HG02840 (cell line): Measurements from ENCODE around the gene SLC9C2.
"Not testable (repeated sequence)": the region's sequence is repeated elsewhere in the genome, so short reads cannot be mapped to it uniquely, and the experiment has no call there.

Experiments
- ATAC-seq: cut with Tn5 transposase; IDR thresholded peaks from one replicate; pipeline ENCODE4 v1.9.1; 2021; ENCODE audit warnings: mild to moderate bottlenecking, moderate library complexity, moderate number of reproducible peaks; ENCODE audit not compliant: unreplicated experiment, low FRiP score

The SLC9C2 gene

DNA sequence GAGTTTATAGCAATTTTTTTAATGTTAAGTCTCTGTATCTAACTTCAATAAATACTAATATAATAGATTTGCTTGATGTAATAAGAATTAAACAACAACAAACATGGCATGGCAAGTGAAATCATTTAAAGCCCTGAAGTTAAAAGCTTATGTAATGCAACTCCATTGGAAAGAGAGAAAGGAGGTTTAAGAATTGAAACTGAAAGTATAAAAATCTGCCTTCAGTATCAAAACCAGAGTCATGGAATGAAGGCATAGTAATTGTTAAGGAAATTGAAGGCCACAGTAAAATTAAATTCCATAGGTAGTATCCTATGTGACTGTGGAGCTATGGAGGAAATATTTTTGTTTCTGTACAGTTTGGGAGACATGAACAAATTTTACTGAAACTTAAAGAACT lies 70.6 kb downstream of the SLC9C2 start:
- no peak for ATAC-seq

DNA sequence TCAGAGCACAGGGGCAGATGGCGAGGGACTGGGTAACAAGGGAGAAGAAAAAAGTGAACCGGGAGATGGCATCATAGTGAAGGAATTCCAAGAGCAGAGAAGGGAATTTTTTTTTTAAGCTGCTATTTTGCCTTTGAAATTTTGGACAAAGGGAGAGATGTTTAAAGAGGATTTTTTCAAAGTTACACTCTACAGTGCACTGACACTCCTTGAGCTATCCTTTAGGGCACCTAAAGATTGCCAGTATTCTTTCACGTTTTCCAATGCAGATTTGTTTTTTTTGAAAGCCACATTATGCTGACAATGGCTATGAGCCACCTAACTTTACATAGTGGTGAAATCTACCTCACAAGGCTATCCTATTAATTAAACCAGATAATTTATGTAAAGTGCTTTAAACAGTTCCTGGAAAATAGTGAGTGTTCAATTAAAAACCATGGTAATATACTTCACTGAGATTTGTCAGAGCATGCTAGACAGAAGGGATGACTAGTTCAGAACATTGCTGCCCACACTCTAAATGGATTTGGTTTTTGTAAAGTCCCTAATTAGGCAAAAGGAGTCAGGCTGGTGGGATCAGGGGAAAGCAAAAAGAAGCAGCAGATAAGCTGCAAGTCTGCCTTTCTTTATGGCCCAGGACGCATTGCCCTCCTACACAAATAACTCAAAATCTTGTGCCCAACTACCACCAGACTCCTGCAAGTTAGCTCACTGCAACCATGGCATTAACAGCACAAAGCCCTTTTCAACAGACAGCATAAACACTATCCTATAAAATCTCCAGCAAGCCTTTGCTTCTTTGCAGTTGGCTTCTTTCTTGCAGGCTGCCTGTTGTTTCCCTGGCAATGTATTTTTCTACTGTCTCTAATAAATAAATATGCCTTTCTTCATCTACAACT lies 71.8 kb downstream of the SLC9C2 start:
- no peak for ATAC-seq

DNA sequence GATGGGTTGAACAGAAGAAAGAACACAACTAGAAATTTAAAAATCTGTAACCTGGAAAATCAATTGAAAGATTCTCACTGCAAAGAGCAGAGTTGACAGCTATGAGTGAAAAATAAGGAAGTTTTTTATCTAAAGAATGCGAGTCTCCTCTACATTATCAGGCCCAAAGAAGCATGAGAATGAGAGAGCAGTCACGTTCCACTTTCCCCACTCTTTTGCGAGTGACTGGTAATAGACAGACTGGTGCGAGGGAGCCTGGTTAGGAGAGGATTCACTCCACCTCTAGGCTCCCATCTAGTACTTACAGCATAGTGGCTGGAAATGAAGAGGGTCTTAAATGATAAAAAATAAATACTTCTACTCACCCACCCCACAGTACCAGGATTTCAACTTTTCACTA lies 73.8 kb downstream of the SLC9C2 start:
- ATAC-seq = no peak

DNA sequence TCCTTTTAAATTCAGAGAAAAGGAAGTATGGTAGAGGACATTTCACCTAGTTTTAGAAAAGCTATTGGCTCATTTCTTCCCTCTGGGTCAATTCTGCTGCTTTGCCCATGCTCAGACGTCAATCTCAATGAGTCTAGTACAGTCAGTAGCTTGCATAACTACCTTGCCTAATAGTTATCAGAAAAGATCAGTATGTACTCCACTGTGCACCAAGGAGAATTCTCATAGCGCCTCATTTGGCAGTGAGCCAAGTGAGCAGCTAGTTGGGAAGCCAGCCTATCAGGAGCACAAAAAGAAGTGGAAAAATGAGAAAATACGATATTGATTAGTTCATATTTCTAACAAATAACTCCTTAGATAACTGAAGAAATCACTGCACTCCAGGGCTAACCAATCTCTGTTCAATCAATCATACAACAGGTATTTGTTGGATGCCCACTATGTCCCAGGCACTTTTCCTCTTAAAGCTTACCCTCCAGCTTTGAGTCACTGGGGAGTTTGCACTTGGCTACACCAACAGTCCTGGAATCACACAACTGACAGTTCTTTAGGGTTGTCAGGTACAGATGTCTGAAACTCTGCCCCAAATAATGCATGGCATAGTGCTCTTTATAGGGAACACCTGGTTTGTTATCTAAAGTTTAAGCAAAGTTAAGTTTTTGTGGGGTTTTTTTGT lies 75.6 kb downstream of the SLC9C2 start:
- no peak for ATAC-seq

DNA sequence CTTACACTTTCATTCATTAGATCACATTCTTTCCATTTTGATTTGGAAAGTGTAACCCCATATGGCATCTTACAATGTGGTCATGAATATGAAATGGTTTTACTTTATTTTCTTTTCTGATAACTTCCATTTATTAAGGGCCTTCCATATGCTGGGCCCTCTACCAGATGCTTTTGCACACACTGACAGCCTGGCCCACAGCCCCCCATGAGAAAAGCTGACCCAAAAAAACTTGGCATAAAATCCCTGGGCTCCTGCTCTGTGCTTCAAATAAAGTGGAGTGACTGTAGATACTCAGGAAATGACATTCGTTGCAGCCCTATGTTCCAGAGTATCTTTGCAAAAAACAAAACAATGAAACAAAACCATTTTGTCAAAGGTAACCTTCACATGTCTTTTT lies 76.9 kb downstream of the SLC9C2 start:
- ATAC-seq = no peak

DNA sequence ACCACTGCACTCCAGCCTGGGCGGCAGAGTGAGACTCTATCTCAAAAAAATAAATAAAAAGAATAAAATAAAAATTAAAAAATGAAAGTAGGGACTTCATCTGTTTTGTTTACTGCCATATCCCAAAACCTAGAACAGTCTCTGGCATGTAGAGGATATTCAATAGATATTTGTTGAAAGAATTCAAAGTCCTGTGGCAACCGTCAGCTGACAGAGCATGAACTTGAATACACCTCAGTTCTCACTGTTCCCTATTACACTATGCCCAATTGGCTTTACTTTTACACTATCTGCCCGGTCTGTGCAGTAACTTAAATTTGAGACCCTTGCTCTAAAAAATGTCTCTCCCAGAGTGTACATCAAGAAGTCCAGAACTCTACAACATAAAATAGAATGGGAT lies 79.5 kb downstream of the SLC9C2 start:
- no peak for ATAC-seq

DNA sequence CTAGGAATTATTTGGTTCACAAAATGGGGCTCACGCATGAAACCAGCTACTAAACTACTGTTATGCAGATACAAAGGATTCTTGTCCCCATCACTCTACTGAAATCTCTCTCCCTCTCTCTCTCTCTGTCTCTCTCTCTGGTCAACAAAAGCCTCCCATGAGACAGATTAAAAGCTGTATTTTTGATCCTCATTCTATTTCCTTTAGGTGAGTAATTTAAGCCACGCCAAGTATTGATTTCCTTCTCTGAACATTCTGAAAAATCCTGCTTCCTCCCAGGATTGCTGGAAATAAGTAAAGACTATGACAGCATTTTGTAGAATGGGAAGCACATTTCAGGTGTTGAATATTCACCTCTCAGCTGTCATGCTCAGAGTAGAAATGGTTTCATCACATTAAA lies 82.1 kb downstream of the SLC9C2 start:
- ATAC-seq = no peak

DNA sequence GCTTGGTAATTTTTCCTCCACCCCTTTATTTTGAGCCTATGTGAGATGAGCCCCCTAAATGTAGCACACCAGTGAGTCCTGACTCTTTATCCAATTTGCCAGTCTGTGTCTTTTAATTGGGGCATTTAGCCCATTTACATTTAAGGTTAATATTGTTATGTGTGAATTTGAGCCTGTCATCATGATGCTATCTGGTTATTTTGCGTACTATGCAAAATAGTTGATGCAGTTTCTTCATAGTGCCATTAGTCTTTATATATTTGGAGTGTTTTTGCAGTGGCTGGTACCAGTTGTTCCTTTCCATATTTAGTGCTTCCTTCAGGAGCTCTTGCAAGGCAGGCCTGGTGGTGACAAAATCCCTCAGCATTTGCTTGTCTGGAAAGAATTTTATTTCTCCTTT lies 88.4 kb downstream of the SLC9C2 start:
- not testable (repeated sequence) for ATAC-seq

DNA sequence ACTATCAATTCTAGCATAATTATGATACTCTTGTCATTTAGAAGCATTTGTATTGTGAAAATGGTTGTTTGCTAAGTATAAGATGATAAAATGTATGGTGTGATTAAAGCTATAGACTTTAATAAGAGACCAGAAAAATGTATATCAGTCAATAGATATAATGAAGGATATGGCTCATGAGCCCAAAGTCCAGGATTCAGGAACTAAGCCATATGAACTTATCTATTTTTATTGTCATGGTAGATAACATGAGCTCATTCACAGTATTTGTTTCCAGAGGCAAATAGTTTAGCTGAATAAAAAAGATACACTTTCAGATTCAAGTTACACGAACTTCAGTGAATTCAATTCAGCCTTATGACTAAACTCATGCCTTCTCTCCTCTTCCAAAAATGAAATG lies 93.1 kb downstream of the SLC9C2 start:
- no peak for ATAC-seq

DNA sequence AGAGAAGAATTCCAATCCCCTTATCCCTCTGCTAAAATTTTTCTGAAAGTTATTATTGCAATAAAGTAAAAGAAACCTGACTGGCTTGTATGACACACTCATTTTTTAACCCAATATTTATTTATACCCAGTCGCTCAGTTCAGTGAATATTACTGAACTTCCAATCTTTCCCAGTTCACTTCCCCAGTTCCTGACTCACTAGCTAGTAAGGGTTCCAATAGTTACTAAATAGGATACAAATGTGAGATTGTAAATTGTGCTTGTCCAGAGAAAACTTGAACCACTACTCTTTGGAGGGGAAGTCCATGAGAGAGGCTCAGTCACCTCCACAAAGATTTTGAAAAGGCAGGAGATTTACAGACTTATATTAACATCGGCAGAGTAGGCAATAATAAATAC lies 94.3 kb downstream of the SLC9C2 start:
- no peak for ATAC-seq

DNA sequence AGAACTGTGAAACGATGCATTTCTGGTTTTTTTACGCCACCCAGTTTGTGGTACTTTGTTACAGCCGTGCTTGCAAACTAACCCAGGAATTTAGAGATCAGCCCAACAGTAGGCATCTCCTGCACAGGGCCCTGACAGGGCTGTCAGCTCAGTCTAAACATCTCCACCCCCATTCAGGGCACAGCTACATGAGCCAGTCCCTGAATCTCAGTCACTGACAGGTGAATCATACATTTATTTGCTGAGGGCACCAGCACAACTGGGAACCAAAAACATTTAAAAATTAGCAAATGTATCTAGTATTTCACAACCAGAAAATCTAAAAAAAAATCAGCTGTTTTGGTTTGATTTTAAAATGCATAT lies 95.0 kb downstream of the SLC9C2 start:
- ATAC-seq = no peak

DNA sequence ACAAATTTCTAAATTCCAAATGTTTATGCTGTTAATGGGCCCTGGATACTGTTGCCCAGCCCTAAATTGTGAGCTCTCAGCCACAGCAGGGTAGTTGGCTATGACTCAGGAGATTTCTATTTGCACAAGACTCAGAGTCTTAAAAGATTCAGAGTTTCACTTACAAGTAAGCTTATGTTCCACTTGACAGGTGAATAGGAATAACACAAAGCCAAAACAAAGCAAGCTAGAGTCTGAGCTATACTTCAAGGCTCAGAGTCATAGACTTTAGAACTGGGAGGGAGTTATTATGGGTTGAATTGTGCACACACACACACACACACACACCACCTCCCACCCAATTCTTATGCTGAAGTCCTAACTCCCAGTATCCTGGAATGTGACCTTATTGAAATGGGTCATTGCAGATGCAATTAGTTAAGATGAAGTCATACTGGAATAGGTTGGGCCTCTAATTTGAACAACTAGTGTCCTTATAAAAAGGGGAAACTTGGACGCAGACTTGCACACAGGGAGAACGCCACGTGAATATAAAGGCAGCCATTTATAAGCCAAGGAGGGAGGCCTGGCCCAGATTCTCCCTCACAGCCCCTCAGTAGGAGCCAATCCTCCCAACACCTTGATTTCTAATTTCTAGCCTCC lies 95.5 kb downstream of the SLC9C2 start:
- ATAC-seq = no peak

DNA sequence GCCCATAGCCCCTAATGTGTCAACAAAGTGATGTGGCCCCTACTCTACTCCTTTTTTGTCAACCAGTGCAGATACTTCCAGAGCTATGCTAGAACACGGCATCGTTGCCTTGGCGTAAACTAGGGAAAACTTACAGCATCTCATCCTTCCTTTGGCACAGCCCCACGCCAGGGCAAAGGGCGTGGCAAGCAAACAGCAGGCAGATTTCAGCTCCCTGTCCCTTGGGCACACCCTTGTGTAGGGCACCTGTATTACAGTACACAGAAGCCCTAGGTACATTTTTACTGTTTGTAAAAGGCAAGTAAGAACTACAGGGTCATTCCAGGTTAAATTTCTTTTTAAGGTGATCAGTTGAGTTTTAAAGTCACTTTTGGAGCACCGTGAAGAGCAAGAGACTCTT lies 96.4 kb downstream of the SLC9C2 start:
- no peak for ATAC-seq

DNA sequence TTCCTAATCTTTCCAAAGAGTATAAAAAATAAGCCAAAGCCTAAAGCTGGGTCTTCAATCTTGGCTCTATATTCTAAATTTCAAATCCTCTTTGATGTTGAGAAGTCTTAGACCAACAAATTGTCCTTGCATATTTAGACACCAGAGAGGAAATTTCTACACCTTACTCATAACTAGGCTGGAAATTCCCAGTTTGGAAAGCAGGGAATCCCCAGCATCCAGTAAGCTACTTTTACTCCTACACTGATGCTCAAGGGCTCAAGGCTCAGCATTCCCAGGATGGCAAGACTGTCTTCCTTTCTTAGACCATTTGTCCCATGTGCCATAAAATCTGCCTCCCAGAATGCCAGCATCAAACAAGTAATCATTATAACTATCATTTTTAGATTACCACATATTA lies 97.5 kb downstream of the SLC9C2 start:
- ATAC-seq = no peak

DNA sequence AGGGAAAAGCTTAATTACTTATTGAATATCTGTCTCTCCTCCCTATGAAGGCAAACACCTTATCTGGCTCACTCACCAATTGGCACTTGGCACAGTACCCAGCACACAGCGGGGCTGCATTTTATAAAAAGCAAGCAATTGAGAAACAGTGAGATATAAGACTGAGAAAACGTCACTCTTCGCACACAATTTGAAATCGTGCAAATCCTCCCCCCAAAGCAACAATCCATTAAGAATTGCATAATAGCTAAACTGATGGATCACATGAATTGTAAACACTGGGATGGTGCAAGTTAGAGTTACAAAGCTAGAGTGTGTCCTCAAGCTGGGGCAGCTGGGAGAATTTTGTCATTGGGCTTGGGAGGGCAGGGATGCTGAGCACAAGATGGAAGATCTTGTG lies 98.6 kb downstream of the SLC9C2 start:
- ATAC-seq = no peak

DNA sequence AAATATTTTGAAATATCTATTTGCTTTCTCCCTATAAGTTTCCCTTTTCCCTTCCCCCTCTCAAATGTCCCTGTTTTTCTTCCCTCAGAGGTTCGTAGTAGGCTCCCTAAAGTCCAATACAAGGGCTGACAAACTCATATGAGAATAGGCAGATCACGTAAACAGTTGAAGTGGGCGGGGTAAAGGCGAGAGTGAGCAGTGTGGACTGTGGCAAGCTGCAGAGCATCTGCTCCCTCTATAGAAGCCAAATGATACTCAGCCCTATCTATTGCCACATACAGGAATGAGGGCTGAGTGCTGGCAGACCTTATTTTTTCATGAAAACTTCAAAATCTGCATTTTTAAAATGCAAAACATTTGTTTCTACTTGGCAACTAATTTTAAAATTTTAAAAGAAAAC lies 99.5 kb downstream of the SLC9C2 start:
- no peak for ATAC-seq

DNA sequence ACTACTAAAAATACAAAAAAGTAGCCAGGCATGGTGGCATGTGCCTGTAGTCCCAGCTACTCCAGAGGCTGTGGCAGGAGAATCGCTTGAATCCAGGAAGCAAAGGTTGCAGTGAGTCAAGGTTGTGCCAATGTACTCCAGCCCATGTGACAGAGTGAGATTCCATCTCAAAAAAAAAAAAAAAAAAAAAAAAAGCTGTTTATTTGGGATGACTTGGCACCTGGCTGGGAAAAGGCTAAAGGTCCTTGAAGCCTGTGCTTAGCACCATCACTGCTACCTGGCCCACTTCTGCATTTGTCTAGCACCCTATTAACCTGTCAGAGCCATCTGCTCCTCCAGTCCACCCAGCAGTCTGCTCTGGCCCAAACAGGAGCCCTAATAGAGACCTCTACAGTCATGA lies 100.8 kb downstream of the SLC9C2 start:
- ATAC-seq = no peak

DNA sequence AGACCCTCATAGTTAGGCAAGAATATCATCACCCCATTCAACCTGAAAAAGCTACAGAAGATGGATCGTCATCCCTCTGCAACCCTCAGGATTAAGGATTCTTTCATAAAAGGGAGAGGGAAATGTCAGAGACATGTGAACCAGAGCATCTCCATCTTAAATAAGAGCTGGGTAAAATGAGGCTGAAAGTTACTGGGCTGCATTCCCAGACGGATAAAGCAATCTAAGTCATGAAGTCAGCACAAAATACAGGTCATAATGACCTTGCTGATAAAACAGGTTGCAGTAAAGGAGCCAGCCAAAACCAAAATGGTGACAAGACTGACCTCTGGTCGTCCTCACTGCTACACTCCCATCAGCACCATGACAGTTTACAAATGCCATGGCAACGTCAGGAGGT lies 103.1 kb downstream of the SLC9C2 start:
- ATAC-seq = no peak

DNA sequence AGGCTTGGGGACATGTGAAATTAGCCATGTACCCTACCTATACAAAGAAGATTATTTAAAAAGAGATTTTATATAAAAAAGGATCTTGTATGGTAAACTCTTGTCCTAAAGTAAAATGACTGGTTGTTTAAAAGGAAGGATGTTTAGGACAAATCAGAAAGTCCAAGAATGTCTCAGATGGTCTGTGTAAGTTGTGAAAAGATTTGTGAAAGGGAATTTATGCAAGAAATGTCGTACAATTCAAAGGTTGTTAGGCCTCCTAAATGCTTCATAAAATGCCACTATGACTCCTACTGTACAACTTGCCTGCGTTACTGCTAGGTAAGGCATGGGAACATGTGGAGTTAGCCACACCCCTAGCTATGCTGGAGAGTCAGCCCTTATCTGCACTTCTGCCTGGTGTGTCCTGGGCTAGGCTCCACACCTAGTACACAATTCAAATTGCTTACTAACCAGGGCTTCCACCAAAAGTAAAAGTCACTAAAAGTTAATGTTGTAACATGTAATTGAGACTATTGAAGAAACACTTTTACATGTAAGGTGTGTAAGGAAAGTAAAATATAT lies 106.0 kb downstream of the SLC9C2 start:
- ATAC-seq = no peak

DNA sequence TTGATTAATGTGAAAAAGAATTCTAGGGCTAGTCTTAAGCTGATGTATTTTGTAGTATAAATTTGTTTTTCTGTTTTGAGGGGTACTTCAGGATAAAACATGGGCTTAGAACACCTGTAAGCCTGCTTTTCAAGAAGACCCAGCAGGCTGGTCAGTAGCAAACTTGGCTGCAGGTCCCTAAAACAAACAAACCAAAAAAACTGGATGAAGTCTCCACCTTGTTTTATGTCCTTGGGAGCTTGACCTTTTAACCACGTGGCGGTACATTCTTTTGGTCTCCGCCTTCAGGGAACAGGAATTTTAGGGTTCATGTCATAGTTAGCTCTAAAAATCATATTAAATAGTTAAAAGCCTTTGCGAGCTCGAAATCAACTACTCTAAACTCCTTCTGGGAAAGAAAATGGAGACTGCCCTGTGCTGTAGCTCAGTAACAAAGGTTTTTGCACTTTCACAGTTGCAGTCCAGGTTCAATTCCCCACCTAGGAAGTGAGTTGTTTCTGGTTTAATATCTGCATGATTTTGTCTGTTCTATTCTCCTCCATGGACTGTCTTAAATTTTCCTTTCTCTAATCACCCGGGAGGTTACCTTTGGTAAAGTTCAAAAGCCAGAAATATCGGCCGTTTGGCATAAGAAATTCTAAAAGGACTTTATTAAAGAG lies 107.1 kb downstream of the SLC9C2 start:
- ATAC-seq = no peak

DNA sequence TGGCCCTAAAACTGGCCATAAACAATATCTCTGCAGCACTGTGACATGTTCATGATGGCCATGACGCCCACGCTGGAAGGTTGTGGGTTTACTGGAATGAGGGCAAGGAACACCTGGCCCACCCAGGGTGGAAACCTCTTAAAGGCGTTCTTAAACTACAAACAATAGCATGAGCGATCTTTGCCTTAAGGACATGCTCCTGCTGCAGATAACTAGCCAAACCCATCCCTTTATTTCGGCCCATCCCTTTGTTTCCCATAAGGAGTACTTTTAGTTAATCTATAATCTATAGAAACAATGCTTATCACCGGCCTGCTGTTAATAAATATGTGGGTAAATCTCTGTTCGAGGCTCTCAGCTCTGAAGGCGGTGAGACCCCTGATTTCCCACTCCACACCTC lies 109.7 kb downstream of the SLC9C2 start:
- ATAC-seq = not testable (repeated sequence)
